ENCODE results near the gene STK38L.

DNA sequence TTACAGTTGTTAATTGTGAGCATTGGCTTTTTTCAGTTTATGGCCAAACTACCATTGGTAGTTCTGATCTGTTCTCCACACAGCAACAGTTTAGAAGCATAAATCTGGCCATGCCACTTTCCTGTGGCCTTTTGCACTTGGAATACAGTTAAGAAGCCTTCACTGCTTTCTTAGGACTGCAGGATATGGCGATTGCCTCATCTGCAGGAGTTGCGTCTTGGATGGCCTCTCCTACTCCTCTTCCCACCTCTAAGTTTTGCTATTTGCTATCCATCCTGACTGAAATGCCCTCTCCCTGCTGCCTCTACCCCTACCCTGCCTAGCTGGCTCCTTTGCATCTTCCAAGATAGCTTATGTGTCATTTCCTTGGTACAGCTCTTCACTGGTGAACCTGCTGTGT lies 75.8 kb downstream of the STK38L start:
- no peak for TF ChIP-seq EZH2 (IDR thresholded peaks at IDR 0.05; ENCODE audit: insufficient read depth, poor library complexity, severe bottlenecking)
- no peak for TF ChIP-seq EZH2phosphoT487 (IDR thresholded peaks at IDR 0.05; ENCODE audit: insufficient read depth, low read depth)

Data from GM23248 (cell line).